Measurements from ENCODE around the gene STX8. TPM values are rescaled to one million over a fixed set of nuclear protein-coding genes. Genes with fewer than 3 reads are reported as not detected.

STX8 gene
- total RNA-seq, 1 experiment from 2014 or later = 38.8 TPM

DNA sequence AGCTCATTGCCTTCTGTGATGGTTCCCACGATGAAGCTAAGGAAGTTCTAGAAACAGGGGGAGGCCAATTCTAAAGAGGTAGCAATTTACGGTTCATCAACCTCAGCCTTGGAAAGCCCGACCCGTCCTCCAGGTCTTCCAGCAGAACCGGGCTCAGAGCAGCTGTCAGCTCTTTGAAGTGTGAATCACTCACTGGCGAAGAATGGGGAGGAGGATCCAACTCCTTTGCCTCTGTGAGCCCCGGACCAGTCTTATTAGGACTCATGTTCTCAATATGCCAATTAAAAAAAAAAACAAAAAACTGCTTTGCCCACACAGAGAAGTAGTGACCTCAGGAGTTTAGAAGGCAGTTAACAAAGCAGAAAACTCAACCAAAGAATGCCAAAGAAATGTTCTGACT is 31.4 kb downstream of the STX8 start:
- Histone ChIP-seq H3K9ac (ENCODE audit: low read length) (no peak overlapping the region), H3K27me3 (ENCODE audit: insufficient read depth, low read length) (no peaks in the 10 kb centered on the region), H3K36me3 (ENCODE audit: control insufficient read depth in 1 of 2, insufficient read depth in 2 of 2, low read length in 2 of 2) (no peaks in the 10 kb centered on the region), H2AFZ (ENCODE audit: low read depth, low read length, poor library complexity, severe bottlenecking) (no peak overlapping the region), H3K79me2 (ENCODE audit: insufficient read depth, low read length) (no peaks in the 10 kb centered on the region), H3K9me3 (ENCODE audit: control insufficient read depth in 1 of 2, insufficient read depth in 1 of 2, low read depth in 1 of 2, low read length in 2 of 2) (no peaks in the 10 kb centered on the region), H3K4me3 (replicated peaks in 1 of 2; ENCODE audit: low read depth in 1 of 2, low read length in 2 of 2) (no peak overlapping the region), H4K20me1 (ENCODE audit: insufficient read depth) (no peaks in the 10 kb centered on the region), H3K27ac (ENCODE audit: low read depth, low read length) (no peak overlapping the region), H3K4me2 (ENCODE audit: low read length) (no peak overlapping the region), H3K4me1 (ENCODE audit: control insufficient read depth in 1 of 2, insufficient read depth in 2 of 2, low read length in 2 of 2) (peaks cover 0 to 8% of the 10 kb centered on the region in 2 experiments; a peak in 1 of 4 replicates), H3K9me2 (ENCODE audit: insufficient read depth) (no peaks in the 10 kb centered on the region)
- ATAC-seq = no peak
- RAD21 ChIA-PET (ENCODE audit: low non-redundant PET in 1 of 2, low total read pairs in 2 of 2, uncharacterized antibody in 2 of 2, unreplicated experiment in 2 of 2) = no interaction called here
- POLR2A ChIA-PET = no interaction called here
- no TSS peak for BruUV-seq (replicated peaks)
- no peak for DNase-seq (ENCODE audit: low read depth, low spot score)
- CTCF ChIA-PET = no interaction called here
- intact Hi-C loops (cut with micrococcal nuclease) = no loop called here
- no peak for TF ChIP-seq EZH2 (IDR thresholded peaks at IDR 0.05)
- no peak for TF ChIP-seq CEBPB (IDR thresholded peaks at IDR 0.05; ENCODE audit: low read depth)
- no peak for TF ChIP-seq CBX3 (IDR thresholded peaks at IDR 0.05; ENCODE audit: low read depth)
- TF ChIP-seq ATF3 (IDR thresholded peaks at IDR 0.05) = no peak
- TF ChIP-seq ZNF274 (IDR thresholded peaks at IDR 0.05; ENCODE audit: low read depth, low read length) = no peak
- TF ChIP-seq, protein P1, sequence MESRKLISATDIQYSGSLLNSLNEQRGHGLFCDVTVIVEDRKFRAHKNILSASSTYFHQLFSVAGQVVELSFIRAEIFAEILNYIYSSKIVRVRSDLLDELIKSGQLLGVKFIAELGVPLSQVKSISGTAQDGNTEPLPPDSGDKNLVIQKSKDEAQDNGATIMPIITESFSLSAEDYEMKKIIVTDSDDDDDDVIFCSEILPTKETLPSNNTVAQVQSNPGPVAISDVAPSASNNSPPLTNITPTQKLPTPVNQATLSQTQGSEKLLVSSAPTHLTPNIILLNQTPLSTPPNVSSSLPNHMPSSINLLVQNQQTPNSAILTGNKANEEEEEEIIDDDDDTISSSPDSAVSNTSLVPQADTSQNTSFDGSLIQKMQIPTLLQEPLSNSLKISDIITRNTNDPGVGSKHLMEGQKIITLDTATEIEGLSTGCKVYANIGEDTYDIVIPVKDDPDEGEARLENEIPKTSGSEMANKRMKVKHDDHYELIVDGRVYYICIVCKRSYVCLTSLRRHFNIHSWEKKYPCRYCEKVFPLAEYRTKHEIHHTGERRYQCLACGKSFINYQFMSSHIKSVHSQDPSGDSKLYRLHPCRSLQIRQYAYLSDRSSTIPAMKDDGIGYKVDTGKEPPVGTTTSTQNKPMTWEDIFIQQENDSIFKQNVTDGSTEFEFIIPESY (IDR thresholded peaks at IDR 0.05; ENCODE audit: extremely low read depth, insufficient replicate concordance, low read length) = no peak
- TF ChIP-seq REST (IDR thresholded peaks at IDR 0.05; ENCODE audit: low read depth) = no peak
- TF ChIP-seq TCF7L2 (IDR thresholded peaks at IDR 0.05; ENCODE audit: borderline replicate concordance, extremely low read depth, insufficient read depth, insufficient read length) = no peak
- no peak for TF ChIP-seq FOSL1 (IDR thresholded peaks at IDR 0.05; ENCODE audit: low read depth)
- TF ChIP-seq SRF (IDR thresholded peaks at IDR 0.05; ENCODE audit: low read depth) = no peak
- TF ChIP-seq CTCF (IDR thresholded peaks at IDR 0.05 in 2 of 3, conservative IDR thresholded peaks at IDR 0.05 in 1 of 3; ENCODE audit: borderline replicate concordance in 1 of 3, insufficient read depth in 1 of 3, low read depth in 2 of 3, low read length in 2 of 3) = no peak
